Chondrocyte (in vitro differentiated cells): ENCODE data around the gene CRYBA1. TPM values are rescaled to one million over a fixed set of nuclear protein-coding genes. Genes with fewer than 3 reads are reported as not detected.
"Not testable (repeated sequence)": the region's sequence is repeated elsewhere in the genome, so short reads cannot be mapped to it uniquely, and the experiment has no call there.

ENCODE experiments used
- DNase-seq: peaks from one replicate; pipeline ENCODE4 v3.0.0; 2021; ENCODE audit warnings: mixed read lengths, low spot score
- H3K27ac Mint-ChIP-seq: one replicate; pipeline ENCODE4 v1.8.0; 2021; ENCODE audit warnings: mild to moderate bottlenecking, moderate library complexity, mixed read lengths; ENCODE audit not compliant: unreplicated experiment
- H3K27me3 Mint-ChIP-seq: 2 replicates; pipeline ENCODE4 v1.8.0; 2021; ENCODE audit warnings: low read depth, mixed read lengths
- H3K36me3 Mint-ChIP-seq: 2 replicates; pipeline ENCODE4 v1.8.0; 2021; ENCODE audit warnings: low read depth, mixed read lengths
- H3K4me1 Mint-ChIP-seq: 2 replicates; pipeline ENCODE4 v1.8.0; 2021; ENCODE audit warnings: low read depth, mild to moderate bottlenecking, mixed read lengths
- H3K4me3 Mint-ChIP-seq: one replicate; pipeline ENCODE4 v1.8.0; 2021; ENCODE audit warnings: mild to moderate bottlenecking, moderate library complexity, mixed read lengths; ENCODE audit not compliant: unreplicated experiment
- H3K9me3 Mint-ChIP-seq: 2 replicates; pipeline ENCODE4 v1.8.0; 2021; ENCODE audit warnings: low read depth, mixed read lengths
- total RNA-seq: library from RNA; stranded (reverse); gene quantifications from 3 replicates; pipeline ENCODE4 v1.2.1, GENCODE V29; 2021
- TF ChIP-seq, protein P1 (sequence below): fragments of 200-600 bp; sonication (generic); IDR thresholded peaks from 2 replicates; pipeline ENCODE4 v1.5.0; 2021; ENCODE audit warnings: antibody characterized with exemption, mild to moderate bottlenecking, moderate library complexity

Gene CRYBA1
- total RNA-seq, 1 donor from 2014 or later, result not detected

DNA sequence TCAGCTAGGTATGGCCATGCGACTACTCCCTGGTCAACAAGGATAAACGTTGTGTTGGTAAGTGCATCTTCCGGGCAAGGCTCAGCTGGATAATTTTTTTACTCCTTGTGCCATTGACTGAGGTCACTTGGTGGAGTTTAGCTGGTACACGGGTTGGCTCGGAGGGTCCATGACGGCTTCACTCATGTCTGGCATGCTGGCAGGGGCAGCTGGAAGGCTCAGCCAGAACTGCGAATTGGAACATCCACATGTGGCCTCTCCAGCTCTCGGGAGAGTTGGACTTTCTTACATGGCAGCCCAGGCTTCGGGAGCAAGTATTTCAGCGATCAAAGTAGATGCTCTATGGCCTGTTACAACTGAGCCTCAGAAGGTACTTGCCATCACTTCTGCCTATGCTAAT lies 31.5 kb upstream of the CRYBA1 start:
- DNase-seq, result no peak
- Mint-ChIP-seq H3K4me1 (peaks cover 8% of the 10 kb centered on the region), H3K4me3 (no peak overlapping the region), H3K27me3 (peaks cover 3% of the 10 kb centered on the region), H3K36me3 (no peaks in the 10 kb centered on the region), H3K27ac (no peak overlapping the region), H3K9me3 (no peaks in the 10 kb centered on the region)
- TF ChIP-seq, protein P1, sequence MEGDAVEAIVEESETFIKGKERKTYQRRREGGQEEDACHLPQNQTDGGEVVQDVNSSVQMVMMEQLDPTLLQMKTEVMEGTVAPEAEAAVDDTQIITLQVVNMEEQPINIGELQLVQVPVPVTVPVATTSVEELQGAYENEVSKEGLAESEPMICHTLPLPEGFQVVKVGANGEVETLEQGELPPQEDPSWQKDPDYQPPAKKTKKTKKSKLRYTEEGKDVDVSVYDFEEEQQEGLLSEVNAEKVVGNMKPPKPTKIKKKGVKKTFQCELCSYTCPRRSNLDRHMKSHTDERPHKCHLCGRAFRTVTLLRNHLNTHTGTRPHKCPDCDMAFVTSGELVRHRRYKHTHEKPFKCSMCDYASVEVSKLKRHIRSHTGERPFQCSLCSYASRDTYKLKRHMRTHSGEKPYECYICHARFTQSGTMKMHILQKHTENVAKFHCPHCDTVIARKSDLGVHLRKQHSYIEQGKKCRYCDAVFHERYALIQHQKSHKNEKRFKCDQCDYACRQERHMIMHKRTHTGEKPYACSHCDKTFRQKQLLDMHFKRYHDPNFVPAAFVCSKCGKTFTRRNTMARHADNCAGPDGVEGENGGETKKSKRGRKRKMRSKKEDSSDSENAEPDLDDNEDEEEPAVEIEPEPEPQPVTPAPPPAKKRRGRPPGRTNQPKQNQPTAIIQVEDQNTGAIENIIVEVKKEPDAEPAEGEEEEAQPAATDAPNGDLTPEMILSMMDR, result no peak

DNA sequence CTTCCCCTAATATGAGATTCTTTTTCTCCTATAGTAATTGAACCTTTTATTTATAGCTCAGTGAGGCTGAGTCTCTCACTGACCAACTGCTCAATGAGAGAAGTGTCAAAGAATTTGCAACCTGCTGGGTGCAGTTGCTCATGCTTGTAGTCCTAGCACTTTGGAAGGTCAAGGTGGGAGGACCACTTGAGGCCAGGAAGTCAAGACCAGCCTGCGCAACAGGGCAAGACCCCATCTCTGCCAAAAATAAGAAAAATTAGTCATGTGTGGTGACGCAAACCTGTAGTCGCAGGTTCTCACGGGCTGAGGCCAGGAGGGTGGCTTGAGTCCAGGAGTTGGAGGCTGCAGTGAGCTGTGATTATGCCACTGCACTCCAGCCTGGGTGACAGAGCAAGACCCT lies 30.9 kb upstream of the CRYBA1 start:
- no peaks in the 10 kb centered on the region for H3K9me3 Mint-ChIP-seq
- H3K4me1 Mint-ChIP-seq, result peaks cover 8% of the 10 kb centered on the region
- peaks cover 3% of the 10 kb centered on the region for H3K27me3 Mint-ChIP-seq
- no peak overlapping the region for H3K4me3 Mint-ChIP-seq
- no peak overlapping the region for H3K27ac Mint-ChIP-seq
- TF ChIP-seq, protein P1, result no peak
- no peak for DNase-seq
- H3K36me3 Mint-ChIP-seq, result no peaks in the 10 kb centered on the region

DNA sequence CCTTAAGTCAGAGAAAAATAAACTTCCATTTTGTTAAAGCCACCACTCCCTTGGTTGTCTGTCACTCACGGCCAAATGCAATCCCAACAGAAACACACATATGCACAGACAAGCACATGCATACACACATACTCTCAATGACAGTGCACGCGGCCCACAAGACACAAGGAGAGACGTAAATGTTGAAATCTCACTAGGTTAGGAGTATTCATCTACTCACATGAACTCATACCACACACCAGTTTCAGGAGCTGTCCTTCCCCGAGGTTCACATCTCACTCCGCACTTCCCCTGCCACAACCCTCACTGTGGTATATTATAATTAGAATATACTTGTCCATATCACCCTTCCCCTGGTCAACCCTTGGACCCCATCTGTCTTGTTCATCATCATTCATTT lies 30.5 kb upstream of the CRYBA1 start:
- H3K4me1 Mint-ChIP-seq, result peaks cover 8% of the 10 kb centered on the region
- no peaks in the 10 kb centered on the region for H3K36me3 Mint-ChIP-seq
- TF ChIP-seq, protein P1, result no peak
- no peak for DNase-seq
- no peak overlapping the region for H3K4me3 Mint-ChIP-seq
- H3K27ac Mint-ChIP-seq, result no peak overlapping the region
- H3K9me3 Mint-ChIP-seq, result no peaks in the 10 kb centered on the region
- H3K27me3 Mint-ChIP-seq, result peaks cover 3% of the 10 kb centered on the region

DNA sequence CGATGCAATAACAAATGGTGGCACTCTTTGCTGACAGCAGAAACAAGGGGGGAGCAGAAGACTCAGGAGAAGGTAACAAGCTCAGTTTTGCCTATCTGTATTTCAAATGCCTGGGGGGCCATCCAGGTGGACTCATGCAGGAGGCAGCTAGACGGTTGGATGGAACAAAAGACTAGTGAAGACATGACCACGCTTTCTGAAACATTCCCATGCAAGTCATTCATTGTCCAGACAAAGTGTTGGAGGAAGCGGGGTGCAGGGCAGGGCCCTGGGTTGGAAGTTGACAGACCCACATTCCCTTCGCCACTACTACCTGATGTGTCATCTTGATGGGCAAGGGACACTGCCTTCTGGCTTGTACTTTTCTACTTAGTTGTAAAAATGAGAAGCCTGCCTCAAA lies 29.8 kb upstream of the CRYBA1 start:
- H3K27me3 Mint-ChIP-seq, result peaks cover 3% of the 10 kb centered on the region
- no peak overlapping the region for H3K4me3 Mint-ChIP-seq
- TF ChIP-seq, protein P1, result no peak
- no peak overlapping the region for H3K27ac Mint-ChIP-seq
- peaks cover 8% of the 10 kb centered on the region for H3K4me1 Mint-ChIP-seq
- H3K9me3 Mint-ChIP-seq, result no peaks in the 10 kb centered on the region
- H3K36me3 Mint-ChIP-seq, result no peaks in the 10 kb centered on the region
- DNase-seq, result no peak

DNA sequence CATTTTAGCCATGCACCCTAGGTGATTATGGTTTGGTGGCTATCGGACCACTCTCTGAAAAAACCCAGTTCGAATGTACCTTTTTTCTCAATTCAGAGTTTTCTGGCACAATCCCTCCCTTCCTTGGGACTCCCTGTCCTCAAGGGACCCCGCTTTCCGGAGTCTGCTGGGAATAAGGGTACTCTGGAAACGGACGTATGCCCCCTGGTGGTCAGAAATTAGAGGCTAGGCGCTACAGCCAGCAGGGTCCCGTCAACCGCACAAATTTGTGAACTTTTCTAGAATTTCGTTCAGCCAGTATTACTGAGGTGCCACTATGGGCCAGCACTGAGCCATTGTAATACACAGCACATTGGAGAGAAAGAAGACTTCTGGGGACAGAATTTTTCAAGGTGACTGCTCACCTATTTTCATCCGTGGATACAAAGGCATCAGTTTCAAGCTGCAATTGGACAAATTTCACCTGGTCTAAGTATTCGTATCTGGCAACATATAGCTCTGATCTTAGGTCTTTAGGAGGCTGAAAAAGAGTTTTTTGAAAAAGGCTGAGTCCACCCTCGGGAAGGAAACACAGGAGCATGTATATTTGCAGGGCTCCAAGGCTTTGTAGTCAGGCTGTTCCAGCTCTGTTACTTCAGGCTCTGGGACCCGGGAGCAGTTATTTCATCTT lies 27.1 kb upstream of the CRYBA1 start:
- TF ChIP-seq, protein P1, result peak; percentile 100
- DNase-seq, result no peak
- no peak overlapping the region for H3K4me3 Mint-ChIP-seq
- no peaks in the 10 kb centered on the region for H3K9me3 Mint-ChIP-seq
- no peak overlapping the region for H3K27ac Mint-ChIP-seq
- H3K36me3 Mint-ChIP-seq, result peaks cover 1% of the 10 kb centered on the region
- peaks cover 8% of the 10 kb centered on the region for H3K4me1 Mint-ChIP-seq
- H3K27me3 Mint-ChIP-seq, result peaks cover 3% of the 10 kb centered on the region

DNA sequence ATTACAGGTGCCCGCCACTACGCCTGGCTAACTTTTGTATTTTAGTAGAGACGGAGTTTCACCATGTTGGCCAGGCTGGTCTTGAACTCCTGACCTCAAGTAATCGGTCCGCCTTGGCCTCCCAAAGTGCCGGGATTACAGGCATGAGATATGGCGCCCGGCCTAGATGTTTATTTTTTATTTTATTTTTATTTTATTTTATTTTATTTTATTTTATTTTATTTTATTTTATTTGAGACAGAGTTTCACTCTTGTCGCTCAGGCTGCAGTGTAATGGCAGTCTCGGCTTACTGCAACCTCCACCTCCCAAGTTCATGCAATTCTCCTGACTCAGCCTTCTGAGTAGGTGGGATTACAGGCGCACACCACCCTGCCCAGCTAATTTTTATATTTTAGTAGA lies 25.3 kb upstream of the CRYBA1 start:
- H3K9me3 Mint-ChIP-seq, H3K36me3 Mint-ChIP-seq: not testable (repeated sequence)

More for the DNA sequence above, 25.3 kb upstream of the CRYBA1 start:
- H3K27me3 Mint-ChIP-seq, H3K4me3 Mint-ChIP-seq, DNase-seq, H3K27ac Mint-ChIP-seq: not testable (repeated sequence)
- H3K4me1 Mint-ChIP-seq, result peaks cover 12% of the 10 kb centered on the region
